ENCODE measurements around the gene LTB4R2. TPM values are rescaled to one million over a fixed set of nuclear protein-coding genes. Genes with fewer than 3 reads are reported as not detected.

Gene LTB4R2
- total and polyA plus RNA-seq, 12 donors: 0.51 to 2.4 (median 1.1) TPM

- 12 to 18% methylated on average over 13 of the region's 13 CpGs for WGBS, 2 donors
- Histone ChIP-seq H3K27me3 (no peaks in the 10 kb centered on the region), H3K27ac (peak overlapping the region; percentile 95 to 100 (median 98)), H3K4me3 (peak overlapping the region; percentile 82 to 100 (median 94)), H3K36me3 (peaks cover 0 to 42% (median 0%) of the 10 kb centered on the region in 9 donors), H3K4me1 (peaks cover 0 to 49% (median 13%) of the 10 kb centered on the region in 9 donors), H3K9me3 (no peaks in the 10 kb centered on the region)
- no peak for TF ChIP-seq CTCF (IDR thresholded peaks at IDR 0.05)
- ATAC-seq: peak in 4 of 8 donors; percentile 0 to 18 (median 10)
- no peak for DNase-seq
- intact Hi-C loops (cut with DNase I): loop anchor here in 1 of 10 donors (2.0 kb wide), 1 partner anchor 28 kb away; the partner anchor contains the start of gene TINF2
Measured at GRCh38 chr14:24270537-24271133, 39.3 kb upstream of the LTB4R2 start.

GRCh38 chr14:24271134-24271833 lies 38.7 kb upstream of the LTB4R2 start, which contains the start of gene RABGGTA:
TSS of gene RABGGTA (minus strand) at chr14:24271597. CDS start at chr14:24271115, 482 bp downstream.
- ATAC-seq (peak; percentile 95 to 98 (median 96)), DNase-seq (peak; percentile 86 to 87)
- TF ChIP-seq CTCF (IDR thresholded peaks at IDR 0.05): peak; percentile 41 to 92 (median 78)
- H3K27me3 ChIP-seq: no peaks in the 10 kb centered on the region
- H3K4me1 ChIP-seq: peaks cover 0 to 55% (median 13%) of the 10 kb centered on the region in 9 donors
- 0% methylated on average over 58 to 61 of the region's 61 CpGs for WGBS, 2 donors
- intact Hi-C loops (cut with DNase I): loop anchor here in 1 of 10 donors (2.0 kb wide), 1 partner anchor 28 kb away; the partner anchor contains the start of gene TINF2
- no peaks in the 10 kb centered on the region for H3K9me3 ChIP-seq
- peaks cover 0 to 35% (median 0%) of the 10 kb centered on the region in 9 donors for H3K36me3 ChIP-seq
- peak within 1 kb of the TSS; percentile 82 to 100 (median 94) for H3K4me3 ChIP-seq
- H3K27ac ChIP-seq: peak within 1 kb of the TSS; percentile 95 to 100 (median 98)

GRCh38 chr14:24271834-24272263 lies 38.1 kb upstream of the LTB4R2 start:
- Histone ChIP-seq H3K4me3 (peak overlapping the region; percentile 82 to 100 (median 94)), H3K27me3 (no peaks in the 10 kb centered on the region), H3K9me3 (no peaks in the 10 kb centered on the region), H3K27ac (peak overlapping the region in 9 of 10 donors; percentile 95 to 100 (median 99)), H3K4me1 (peaks cover 0 to 61% (median 13%) of the 10 kb centered on the region in 9 donors), H3K36me3 (peaks cover 0 to 30% (median 0%) of the 10 kb centered on the region in 9 donors)
- TF ChIP-seq CTCF (IDR thresholded peaks at IDR 0.05): no peak
- intact Hi-C loops (cut with DNase I): loop anchor here in 1 of 10 donors (2.0 kb wide), 1 partner anchor 29 kb away; the partner anchor contains the start of gene TINF2
- ATAC-seq: no peak
- WGBS, 2 donors: 24 to 36% methylated on average over 3 of the region's 3 CpGs
- DNase-seq: no peak

- TF ChIP-seq CTCF (IDR thresholded peaks at IDR 0.05): no peak
- Histone ChIP-seq H3K4me3 (no peak overlapping the region), H3K27ac (peak overlapping the region in 1 of 10 donors; percentile 100), H3K9me3 (no peaks in the 10 kb centered on the region), H3K27me3 (no peaks in the 10 kb centered on the region), H3K4me1 (peaks cover 0 to 67% (median 13%) of the 10 kb centered on the region in 9 donors), H3K36me3 (peaks cover 0 to 23% (median 0%) of the 10 kb centered on the region in 9 donors)
- intact Hi-C loops (cut with DNase I): no loop called here
- DNase-seq (no peak), ATAC-seq (no peak)
- WGBS, 2 donors: 90% methylated on average over 2 of the region's 2 CpGs
Measured at GRCh38 chr14:24272467-24272866, 37.5 kb upstream of the LTB4R2 start.

Measured in heart right ventricle (tissue), 16 donors.